Uterus (tissue), 4 donors: ENCODE results near the gene SPECC1. TPM values are rescaled to one million over a fixed set of nuclear protein-coding genes. Genes with fewer than 3 reads are reported as not detected.
A peak's percentile ranks its signal among the peaks of the same experiment; 100 is the strongest.

Source experiments
- DNase-seq, 2 donors: peaks; one replicate each; pipeline ENCODE4 v3.0.0-alpha.2; 2019 to 2020
- H3K27ac ChIP-seq, 2 donors: fragments of 200-600 bp; sonication (generic); 1 replicate in 1 of 2; 2 replicates in 1 of 2; pipeline ENCODE4 v1.5.1; 2016 to 2018
- H3K27me3 ChIP-seq, 2 donors: fragments of 200-600 bp; sonication (generic); one replicate each; pipeline ENCODE4 v1.5.1; 2018 to 2019; ENCODE audit warnings: control low read depth in 1 of 2
- H3K36me3 ChIP-seq, 2 donors: fragments of 200-600 bp; sonication (generic); one replicate each; pipeline ENCODE4 v1.5.1; 2019; ENCODE audit warnings: control low read depth in 1 of 2
- H3K4me1 ChIP-seq, 2 donors: fragments of 200-600 bp; sonication (generic); one replicate each; pipeline ENCODE4 v1.5.1; 2018 to 2019; ENCODE audit warnings: control low read depth in 1 of 2
- H3K4me3 ChIP-seq, 2 donors: fragments of 200-600 bp; sonication (generic); 1 replicate in 1 of 2; 2 replicates in 1 of 2; pipeline ENCODE4 v1.5.1; 2018 to 2019; ENCODE audit warnings: mild to moderate bottlenecking in 1 of 2
- H3K9me3 ChIP-seq, 2 donors: fragments of 200-600 bp; sonication (generic); one replicate each; pipeline ENCODE4 v1.5.1; 2019; ENCODE audit warnings: control low read depth in 1 of 2
- POLR2A ChIP-seq, 2 donors: fragments of 450-650 bp; IDR thresholded peaks; one replicate each; pipeline ENCODE4 v1.6.1; 2016; ENCODE audit warnings: antibody characterized with exemption in 2 of 2, mild to moderate bottlenecking in 1 of 2, moderate library complexity in 1 of 2
- intact Hi-C: fragments of 100-400 bp; cut with DNase I; formaldehyde crosslinking; loops from one replicate; pipeline ENCODE4 v1.15.1; 2023; ENCODE audit warnings: low total_unique reads
- total RNA-seq, 4 donors: library from RNA; depleted of rRNA in 3 of 4; stranded (reverse); fragments of >200 nt in 3 of 4; gene quantifications; one replicate each; pipeline versions ENCODE4 v1.1.0 to v1.2.4, GENCODE V29; 2014 to 2023
- TF ChIP-seq, protein P1 (sequence below), 4 experiments: fragments of 200-600 bp in 2 of 4; fragments of 450-650 bp in 2 of 4; sonication (generic) in 2 of 4; IDR thresholded peaks; one replicate each; pipeline ENCODE4 v1.5.1; 2016 to 2019; ENCODE audit warnings: antibody characterized with exemption in 4 of 4, mild to moderate bottlenecking in 2 of 4, moderate library complexity in 1 of 4
- donor health status: DM: yes; HTN: yes; CAD: no.

Gene SPECC1
- total RNA-seq, 4 donors from 2014 or later = 22.6 to 63.0 (median 44.0) TPM

DNA sequence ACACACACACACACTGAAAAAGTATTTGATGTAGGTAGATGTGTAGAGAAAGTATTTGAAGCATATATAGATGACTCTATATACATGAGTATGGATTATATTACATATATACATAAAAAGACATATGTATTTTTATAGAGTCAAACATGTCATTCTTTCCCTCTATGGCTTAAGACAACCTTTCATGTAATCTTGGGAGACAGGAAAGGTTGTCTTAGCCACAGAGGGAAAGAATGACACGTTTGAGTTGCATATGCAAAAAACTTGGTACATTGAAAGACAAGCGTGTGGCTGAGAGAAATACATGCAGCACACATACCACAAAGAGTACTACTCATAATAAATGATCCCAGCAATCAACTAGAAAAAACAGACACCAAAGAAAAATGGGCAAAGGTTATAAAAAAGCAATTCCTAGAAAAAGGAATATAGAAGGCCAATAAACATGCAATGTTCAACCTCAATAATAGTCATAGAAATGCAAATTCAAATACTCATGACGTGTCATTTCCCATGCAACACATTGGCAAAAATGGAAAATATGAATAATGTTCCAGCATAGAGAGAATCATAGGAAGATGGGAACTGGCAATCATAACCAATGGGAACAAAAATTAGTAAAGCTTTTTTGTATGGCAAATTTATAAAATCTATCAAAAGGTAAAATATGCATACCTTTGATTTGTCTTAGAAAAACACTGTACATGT, 69.0 kb downstream of the SPECC1 start:
- Histone ChIP-seq H3K27me3 (no peaks in the 10 kb centered on the region), H3K9me3 (no peaks in the 10 kb centered on the region), H3K4me1 (no peaks in the 10 kb centered on the region), H3K36me3 (no peaks in the 10 kb centered on the region), H3K4me3 (no peak overlapping the region), H3K27ac (peak overlapping the region in 1 of 2 donors; percentile 70)
- DNase-seq = no peak
- TF ChIP-seq, protein P1, sequence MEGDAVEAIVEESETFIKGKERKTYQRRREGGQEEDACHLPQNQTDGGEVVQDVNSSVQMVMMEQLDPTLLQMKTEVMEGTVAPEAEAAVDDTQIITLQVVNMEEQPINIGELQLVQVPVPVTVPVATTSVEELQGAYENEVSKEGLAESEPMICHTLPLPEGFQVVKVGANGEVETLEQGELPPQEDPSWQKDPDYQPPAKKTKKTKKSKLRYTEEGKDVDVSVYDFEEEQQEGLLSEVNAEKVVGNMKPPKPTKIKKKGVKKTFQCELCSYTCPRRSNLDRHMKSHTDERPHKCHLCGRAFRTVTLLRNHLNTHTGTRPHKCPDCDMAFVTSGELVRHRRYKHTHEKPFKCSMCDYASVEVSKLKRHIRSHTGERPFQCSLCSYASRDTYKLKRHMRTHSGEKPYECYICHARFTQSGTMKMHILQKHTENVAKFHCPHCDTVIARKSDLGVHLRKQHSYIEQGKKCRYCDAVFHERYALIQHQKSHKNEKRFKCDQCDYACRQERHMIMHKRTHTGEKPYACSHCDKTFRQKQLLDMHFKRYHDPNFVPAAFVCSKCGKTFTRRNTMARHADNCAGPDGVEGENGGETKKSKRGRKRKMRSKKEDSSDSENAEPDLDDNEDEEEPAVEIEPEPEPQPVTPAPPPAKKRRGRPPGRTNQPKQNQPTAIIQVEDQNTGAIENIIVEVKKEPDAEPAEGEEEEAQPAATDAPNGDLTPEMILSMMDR (IDR thresholded peaks at IDR 0.05) = no peak
- TF ChIP-seq POLR2A (IDR thresholded peaks at IDR 0.05) = no peak
- intact Hi-C loops = no loop called here

DNA sequence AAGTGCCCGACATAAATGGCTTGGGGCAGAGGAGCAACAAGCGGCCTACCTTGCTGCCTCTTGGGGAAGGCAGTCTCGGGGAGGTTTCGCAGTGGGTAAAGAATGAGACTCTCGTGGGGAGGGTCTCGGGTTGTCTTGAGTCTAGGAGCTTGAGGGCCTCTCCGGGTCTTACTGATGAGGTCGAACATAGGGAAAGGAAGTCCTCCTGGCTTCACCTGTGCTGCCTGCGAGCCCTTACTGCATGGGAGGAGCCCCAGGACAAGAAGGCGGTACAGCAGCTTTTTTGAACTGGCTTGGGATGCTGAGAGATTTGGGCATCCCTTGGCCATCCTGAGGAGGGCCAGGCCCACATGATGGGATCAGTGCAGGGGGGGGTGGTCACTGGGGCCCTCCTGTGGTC, 71.4 kb downstream of the SPECC1 start:
- Histone ChIP-seq H3K4me1 (no peaks in the 10 kb centered on the region), H3K27ac (no peak overlapping the region), H3K9me3 (no peaks in the 10 kb centered on the region), H3K4me3 (no peak overlapping the region), H3K36me3 (no peaks in the 10 kb centered on the region), H3K27me3 (no peaks in the 10 kb centered on the region)
- intact Hi-C loops = no loop called here
- TF ChIP-seq, protein P1 (IDR thresholded peaks at IDR 0.05) = no peak
- no peak for TF ChIP-seq POLR2A (IDR thresholded peaks at IDR 0.05)
- no peak for DNase-seq

DNA sequence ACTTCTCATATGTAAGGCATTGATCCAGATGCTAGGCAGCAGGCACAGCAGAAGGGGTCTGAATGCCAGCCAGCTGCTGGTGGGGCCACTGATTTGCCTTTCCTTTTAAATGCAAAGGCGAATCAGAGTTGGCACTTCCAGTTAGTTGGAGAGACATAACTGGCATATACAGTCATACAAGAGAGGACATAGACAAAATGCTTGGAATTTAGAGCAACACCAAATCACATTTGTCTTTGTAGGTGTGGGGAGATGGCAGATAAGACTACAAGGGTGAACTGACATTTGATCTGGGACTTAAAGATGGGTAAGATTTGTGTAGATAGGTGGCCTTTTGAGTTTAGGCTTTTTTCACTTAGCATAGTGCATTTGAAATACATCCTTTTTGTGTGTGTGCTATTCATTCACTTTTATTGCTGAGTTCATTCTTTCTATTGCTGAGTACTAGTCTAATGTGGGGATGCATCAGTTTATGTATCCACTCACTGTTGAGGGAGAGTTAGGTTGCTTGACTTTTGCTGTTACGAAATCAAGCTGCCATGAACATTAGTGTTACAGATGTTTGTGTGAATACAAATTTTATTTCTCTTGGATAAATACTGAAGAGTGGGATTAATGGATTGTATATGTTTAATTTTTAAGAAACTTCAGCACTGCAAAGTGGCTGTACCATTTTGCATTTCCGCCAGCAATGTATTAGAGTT, 74.1 kb downstream of the SPECC1 start:
- TF ChIP-seq, protein P1 (IDR thresholded peaks at IDR 0.05) = no peak
- no peak for TF ChIP-seq POLR2A (IDR thresholded peaks at IDR 0.05)
- DNase-seq = no peak
- Histone ChIP-seq H3K4me3 (no peak overlapping the region), H3K36me3 (no peaks in the 10 kb centered on the region), H3K27ac (no peak overlapping the region), H3K4me1 (no peaks in the 10 kb centered on the region), H3K27me3 (no peaks in the 10 kb centered on the region), H3K9me3 (no peaks in the 10 kb centered on the region)
- intact Hi-C loops = no loop called here

DNA sequence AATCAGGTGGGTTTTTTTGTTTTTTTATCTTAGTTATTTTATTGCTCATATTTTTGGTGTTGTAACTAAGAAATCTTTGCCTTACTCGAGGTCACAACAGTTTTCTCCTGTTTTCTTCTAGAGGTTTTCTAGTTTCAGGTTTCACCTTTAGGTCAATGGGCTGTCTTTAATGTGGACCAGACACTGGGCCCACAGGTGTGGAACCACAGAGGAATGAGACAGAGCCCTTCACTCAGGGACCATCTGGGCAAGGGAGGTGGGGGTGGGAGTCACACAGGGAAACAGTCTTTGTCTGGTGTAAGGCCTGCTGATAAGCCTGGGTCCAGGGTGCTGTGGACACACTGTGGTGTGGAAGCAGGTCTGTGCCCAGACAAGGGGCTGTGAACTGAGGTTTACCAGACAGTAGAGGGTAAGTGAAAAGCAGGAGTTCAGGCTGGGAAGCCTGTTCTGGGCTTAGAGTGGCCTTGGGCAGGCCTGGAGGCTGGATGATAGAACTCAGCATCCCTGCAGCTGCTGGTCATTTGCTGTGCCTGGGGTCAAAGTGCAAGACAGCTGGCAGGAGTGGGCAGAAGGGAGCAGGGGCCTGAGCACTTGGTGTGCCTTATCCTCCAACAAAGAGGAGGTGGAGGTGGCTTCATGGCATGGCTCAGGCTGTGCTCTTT, 75.6 kb downstream of the SPECC1 start:
- intact Hi-C loops = no loop called here

More for the DNA sequence above, 75.6 kb downstream of the SPECC1 start:
- H3K27me3 ChIP-seq = no peaks in the 10 kb centered on the region
- TF ChIP-seq POLR2A (IDR thresholded peaks at IDR 0.05) = no peak
- TF ChIP-seq, protein P1 (IDR thresholded peaks at IDR 0.05) = no peak
- H3K4me1 ChIP-seq = no peaks in the 10 kb centered on the region
- no peaks in the 10 kb centered on the region for H3K9me3 ChIP-seq
- DNase-seq = no peak
- H3K4me3 ChIP-seq = no peak overlapping the region
- H3K36me3 ChIP-seq = no peaks in the 10 kb centered on the region
- H3K27ac ChIP-seq = peak overlapping the region in 1 of 2 donors; percentile 6
